Left lung (tissue), 10 donors: Measurements from ENCODE around the gene SPATA12. TPM values are rescaled to one million over a fixed set of nuclear protein-coding genes. Genes with fewer than 3 reads are reported as not detected.

ENCODE experiments used
- ATAC-seq: fragments of 200-7000 bp; cut with Tn5 transposase; one replicate; pipeline ENCODE4 v1.9.1; 2020; ENCODE audit warnings: moderate library complexity
- DNase-seq, 4 donors: peaks; one replicate each; pipeline ENCODE4 v3.0.0-alpha.2; 2013 to 2020
- H3K27ac ChIP-seq, 2 donors: fragments of 200-600 bp; sonication (generic) in 1 of 2; one replicate each; pipeline versions ENCODE4 v1.5.0 to v1.8.0; 2020 to 2021
- H3K27me3 ChIP-seq, 2 donors: fragments of 200-600 bp; sonication (generic) in 1 of 2; one replicate each; pipeline versions ENCODE4 v1.5.0 to v1.8.0; 2020 to 2021
- H3K36me3 ChIP-seq, 2 donors: fragments of 200-600 bp; sonication (generic) in 1 of 2; one replicate each; pipeline versions ENCODE4 v1.5.0 to v1.8.0; 2020 to 2021
- H3K4me1 ChIP-seq, 2 donors: fragments of 200-600 bp; one replicate each; pipeline ENCODE4 v1.8.0; 2021
- H3K4me3 ChIP-seq, 2 donors: fragments of 200-600 bp; sonication (generic) in 1 of 2; one replicate each; pipeline versions ENCODE4 v1.5.0 to v1.8.0; 2020 to 2021; ENCODE audit warnings: mild to moderate bottlenecking in 1 of 2
- H3K9me3 ChIP-seq, 2 donors: fragments of 200-600 bp; sonication (generic) in 1 of 2; one replicate each; pipeline versions ENCODE4 v1.5.0 to v1.8.0; 2020 to 2021
- intact Hi-C, 2 donors: fragments of 100-400 bp; cut with DNase I; formaldehyde crosslinking; loops; one replicate each; pipeline versions ENCODE4 v1.11.2 to v1.14.2; 2022
- polyA plus RNA-seq, 6 donors: library from polyadenylated mRNA; unstranded; fragments of 120-200 nt; gene quantifications; one replicate each; pipeline ENCODE4 v1.2.1, GENCODE V29; 2013; ENCODE audit not compliant: insufficient read length in 6 of 6
- total RNA-seq, 2 donors: library from RNA; stranded (reverse); fragmentation: NEBNext Ultra II Directional; extraction: Animal tissue kit (Norgen Biotek cat#: 25700); gene quantifications; one replicate each; pipeline ENCODE4 v1.2.1, GENCODE V29; 2021
- TF ChIP-seq, protein P1 (sequence below), 2 donors: fragments of 200-600 bp; sonication (generic) in 1 of 2; IDR thresholded peaks; one replicate each; pipeline versions ENCODE4 v1.5.0 to v1.8.0; 2021; ENCODE audit warnings: antibody characterized with exemption in 2 of 2
- donor health status: DM: no; HTN: yes; CAD: no.
- donor health status: DM: no; HTN: no; CAD: no.

The SPATA12 gene
- total and polyA plus RNA-seq, 8 donors = 0.17 to 0.21 TPM; not detected in 6

DNA sequence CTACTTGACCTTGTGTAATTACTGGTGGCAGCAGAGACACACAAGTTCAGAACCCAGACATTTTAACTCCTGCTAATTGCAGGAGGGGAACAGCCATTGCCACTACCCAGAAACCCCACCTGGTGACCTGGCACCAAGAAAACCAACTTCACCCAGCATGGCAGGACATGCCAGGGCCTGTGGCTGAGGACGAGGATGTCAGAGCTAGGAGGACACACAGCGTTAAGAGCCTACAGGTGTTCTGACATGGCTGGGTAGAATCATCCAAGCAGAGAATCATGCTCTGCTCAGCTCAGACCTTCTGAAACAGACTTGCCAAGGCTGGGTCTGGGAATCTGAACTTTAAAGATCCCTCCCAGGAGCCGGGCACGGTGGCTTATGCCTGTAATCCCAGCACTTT lies 11.7 kb upstream of the SPATA12 start:
- no peaks in the 10 kb centered on the region for H3K9me3 ChIP-seq
- H3K4me3 ChIP-seq = no peak overlapping the region
- H3K27ac ChIP-seq = no peak overlapping the region
- peaks cover 0 to 6% of the 10 kb centered on the region in 2 donors for H3K4me1 ChIP-seq
- TF ChIP-seq, protein P1, sequence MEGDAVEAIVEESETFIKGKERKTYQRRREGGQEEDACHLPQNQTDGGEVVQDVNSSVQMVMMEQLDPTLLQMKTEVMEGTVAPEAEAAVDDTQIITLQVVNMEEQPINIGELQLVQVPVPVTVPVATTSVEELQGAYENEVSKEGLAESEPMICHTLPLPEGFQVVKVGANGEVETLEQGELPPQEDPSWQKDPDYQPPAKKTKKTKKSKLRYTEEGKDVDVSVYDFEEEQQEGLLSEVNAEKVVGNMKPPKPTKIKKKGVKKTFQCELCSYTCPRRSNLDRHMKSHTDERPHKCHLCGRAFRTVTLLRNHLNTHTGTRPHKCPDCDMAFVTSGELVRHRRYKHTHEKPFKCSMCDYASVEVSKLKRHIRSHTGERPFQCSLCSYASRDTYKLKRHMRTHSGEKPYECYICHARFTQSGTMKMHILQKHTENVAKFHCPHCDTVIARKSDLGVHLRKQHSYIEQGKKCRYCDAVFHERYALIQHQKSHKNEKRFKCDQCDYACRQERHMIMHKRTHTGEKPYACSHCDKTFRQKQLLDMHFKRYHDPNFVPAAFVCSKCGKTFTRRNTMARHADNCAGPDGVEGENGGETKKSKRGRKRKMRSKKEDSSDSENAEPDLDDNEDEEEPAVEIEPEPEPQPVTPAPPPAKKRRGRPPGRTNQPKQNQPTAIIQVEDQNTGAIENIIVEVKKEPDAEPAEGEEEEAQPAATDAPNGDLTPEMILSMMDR (IDR thresholded peaks at IDR 0.05) = no peak
- intact Hi-C loops = no loop called here
- H3K27me3 ChIP-seq = no peaks in the 10 kb centered on the region
- ATAC-seq (no peak), DNase-seq (no peak)
- H3K36me3 ChIP-seq = no peaks in the 10 kb centered on the region

DNA sequence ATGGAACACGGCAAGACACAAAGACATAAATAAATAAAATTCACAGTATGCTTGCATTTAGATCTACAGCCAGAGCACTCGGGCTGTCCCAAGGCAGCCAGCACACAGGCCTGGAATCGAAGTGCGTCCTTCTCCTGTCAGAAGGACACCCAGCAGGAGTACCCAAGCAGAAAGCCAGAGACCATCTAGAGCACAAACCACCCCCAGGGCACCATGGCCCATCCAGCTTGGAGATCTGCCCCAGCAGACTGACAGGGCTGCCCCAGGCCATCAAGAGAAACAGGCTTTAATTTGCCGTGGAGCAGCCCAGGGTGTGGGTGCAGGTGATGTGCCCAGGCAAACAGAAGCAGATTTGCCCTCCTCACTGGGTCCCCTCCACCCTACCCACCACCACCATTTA lies 7.8 kb upstream of the SPATA12 start:
- no peak overlapping the region for H3K4me3 ChIP-seq
- TF ChIP-seq, protein P1 (IDR thresholded peaks at IDR 0.05) = no peak
- no peak overlapping the region for H3K27ac ChIP-seq
- ATAC-seq (no peak), DNase-seq (no peak)
- no peaks in the 10 kb centered on the region for H3K4me1 ChIP-seq
- H3K36me3 ChIP-seq = no peaks in the 10 kb centered on the region
- intact Hi-C loops = no loop called here
- no peaks in the 10 kb centered on the region for H3K9me3 ChIP-seq
- H3K27me3 ChIP-seq = no peaks in the 10 kb centered on the region

DNA sequence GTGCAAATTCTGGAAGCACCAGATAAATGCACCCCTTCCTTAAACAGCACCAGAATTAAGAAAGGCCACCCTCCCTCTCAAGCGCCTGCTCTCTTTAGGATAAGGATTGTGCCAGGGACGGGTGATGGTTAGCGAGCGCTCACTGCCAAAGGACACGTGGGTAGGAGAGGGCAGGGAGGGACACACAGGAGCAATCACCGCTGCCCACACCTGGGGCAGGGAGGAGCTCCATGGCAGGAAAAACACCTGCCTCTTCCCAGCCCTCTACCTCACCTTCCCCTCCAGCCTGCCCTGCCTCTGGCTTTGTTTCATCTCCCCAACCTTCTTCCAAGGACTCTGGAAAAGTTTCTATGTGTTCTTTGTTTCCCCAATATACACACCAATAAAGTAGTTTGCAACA lies 7.3 kb upstream of the SPATA12 start:
- H3K36me3 ChIP-seq = no peaks in the 10 kb centered on the region
- TF ChIP-seq, protein P1 (IDR thresholded peaks at IDR 0.05) = no peak
- H3K4me3 ChIP-seq = no peak overlapping the region
- ATAC-seq (no peak), DNase-seq (no peak)
- H3K4me1 ChIP-seq = no peaks in the 10 kb centered on the region
- H3K27ac ChIP-seq = no peak overlapping the region
- no peaks in the 10 kb centered on the region for H3K27me3 ChIP-seq
- intact Hi-C loops = no loop called here
- no peaks in the 10 kb centered on the region for H3K9me3 ChIP-seq

DNA sequence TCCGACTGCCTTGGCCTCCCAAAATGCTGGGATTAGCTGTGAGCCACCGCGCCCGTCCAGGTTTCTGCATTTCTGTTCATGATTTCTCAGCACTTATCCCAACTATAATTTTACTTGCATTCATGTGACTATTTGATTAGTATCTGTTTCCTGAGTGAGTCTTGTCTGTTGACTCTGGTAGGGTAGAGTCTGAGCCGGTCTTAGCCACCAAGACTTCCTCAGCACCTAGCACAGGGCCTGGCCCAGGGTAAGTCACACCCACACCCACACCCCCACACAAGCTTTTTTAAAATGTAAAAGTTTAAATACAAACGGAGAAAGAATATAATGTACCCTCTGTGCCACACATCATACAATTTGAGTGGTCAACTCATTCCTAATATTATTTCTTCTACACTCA lies 3.1 kb upstream of the SPATA12 start:
- DNase-seq = no peak
- Histone ChIP-seq H3K4me1 (peaks cover 3 to 24% of the 10 kb centered on the region in 2 donors), H3K27ac (no peak overlapping the region), H3K36me3 (no peaks in the 10 kb centered on the region), H3K9me3 (no peaks in the 10 kb centered on the region), H3K27me3 (no peaks in the 10 kb centered on the region), H3K4me3 (no peak overlapping the region)
- ATAC-seq = no peak
- TF ChIP-seq, protein P1 (IDR thresholded peaks at IDR 0.05) = no peak
- intact Hi-C loops = no loop called here

DNA sequence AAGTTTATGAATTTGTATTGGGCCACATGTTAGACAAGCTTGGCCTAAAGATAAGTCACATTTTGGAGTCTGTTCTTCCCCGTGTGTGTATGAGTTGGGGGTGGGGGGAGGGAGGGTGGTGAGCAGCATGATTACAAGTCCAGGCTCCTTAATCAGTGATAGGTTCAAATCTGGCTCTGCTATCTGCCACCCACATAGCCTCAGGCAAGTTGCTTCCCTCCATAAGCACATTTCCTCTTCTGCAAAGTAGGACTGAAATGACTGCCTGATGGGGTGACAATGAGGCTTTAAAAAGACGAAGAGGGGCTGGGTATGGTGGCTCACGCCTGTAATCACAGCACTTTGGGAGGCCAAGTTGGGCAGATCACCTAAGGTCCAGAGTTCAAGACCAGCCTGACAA lies 1.1 kb upstream of the SPATA12 start:
- Histone ChIP-seq H3K27me3 (no peaks in the 10 kb centered on the region), H3K4me3 (no peak overlapping the region), H3K27ac (peak overlapping the region in 1 of 2 donors; percentile 65), H3K4me1 (peaks cover 3 to 43% of the 10 kb centered on the region in 2 donors), H3K36me3 (no peaks in the 10 kb centered on the region), H3K9me3 (no peaks in the 10 kb centered on the region)
- intact Hi-C loops = no loop called here
- TF ChIP-seq, protein P1 (IDR thresholded peaks at IDR 0.05) = no peak
- ATAC-seq (no peak), DNase-seq (no peak)
